Measurements from ENCODE around the gene ZNF562. TPM values are rescaled to one million over a fixed set of nuclear protein-coding genes. Genes with fewer than 3 reads are reported as not detected.
A peak's percentile ranks its signal among the peaks of the same experiment; 100 is the strongest.
"Not testable (repeated sequence)": the region's sequence is repeated elsewhere in the genome, so short reads cannot be mapped to it uniquely, and the experiment has no call there.

ZNF562 gene
- total and polyA plus RNA-seq, 9 donors: 10.7 to 41.8 (median 15.8) TPM

DNA sequence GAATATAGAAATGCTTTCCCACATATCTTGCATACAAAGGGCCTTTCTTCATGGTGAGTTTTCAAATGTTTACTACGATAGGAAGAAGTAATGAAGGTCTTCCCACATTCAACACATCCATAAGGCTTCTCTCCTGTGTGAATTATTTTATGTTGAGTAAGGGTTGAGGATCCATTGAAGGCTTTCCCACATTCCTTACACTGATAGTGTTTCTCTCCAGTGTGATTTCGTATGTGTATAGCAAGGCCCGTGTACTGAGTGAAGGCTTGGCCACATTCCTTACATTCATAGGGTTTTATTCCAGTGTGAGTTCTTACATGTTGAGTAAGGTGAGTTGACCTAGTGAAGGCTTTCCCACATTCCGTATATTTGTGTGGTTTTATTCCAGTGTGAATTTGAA is 15.4 kb upstream of the ZNF562 start:
- H3K27me3 ChIP-seq (ENCODE audit: control insufficient read depth, insufficient read depth, low read length); H3K9me3 ChIP-seq (replicated peaks; ENCODE audit: control insufficient read depth, low read depth, low read length); H3K36me3 ChIP-seq (ENCODE audit: control insufficient read depth, insufficient read depth, low read length); H3K4me1 ChIP-seq (ENCODE audit: control insufficient read depth, insufficient read depth, low read length); DNase-seq; H3K4me3 ChIP-seq (ENCODE audit: low read length); H3K27ac ChIP-seq (ENCODE audit: low read length): not testable (repeated sequence)
- WGBS (ENCODE audit: insufficient coverage): no CpG with 5 or more reads among the region's 4 CpGs

DNA sequence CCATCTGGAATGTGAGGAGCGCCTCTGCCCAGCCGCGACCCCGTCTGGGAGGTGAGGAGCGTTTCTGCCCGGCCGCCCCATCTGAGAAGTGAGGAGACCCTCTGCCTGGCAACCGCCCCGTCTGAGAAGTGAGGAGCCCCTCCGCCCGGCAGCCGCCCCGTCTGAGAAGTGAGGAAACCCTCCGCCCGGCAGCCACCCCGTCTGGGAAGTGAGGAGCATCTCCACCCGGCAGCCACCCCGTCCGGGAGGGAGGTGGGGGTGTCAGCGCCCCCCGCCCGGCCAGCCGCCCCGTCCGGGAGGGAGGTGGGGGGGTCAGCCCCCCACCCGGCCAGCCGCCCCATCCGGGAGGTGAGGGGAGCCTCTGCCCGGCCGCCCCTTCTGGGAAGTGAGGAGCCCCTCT is 5.1 kb upstream of the ZNF562 start:
- WGBS (ENCODE audit: insufficient coverage): 95% methylated on average over 14 of the region's 30 CpGs
- not testable (repeated sequence) for DNase-seq

DNA sequence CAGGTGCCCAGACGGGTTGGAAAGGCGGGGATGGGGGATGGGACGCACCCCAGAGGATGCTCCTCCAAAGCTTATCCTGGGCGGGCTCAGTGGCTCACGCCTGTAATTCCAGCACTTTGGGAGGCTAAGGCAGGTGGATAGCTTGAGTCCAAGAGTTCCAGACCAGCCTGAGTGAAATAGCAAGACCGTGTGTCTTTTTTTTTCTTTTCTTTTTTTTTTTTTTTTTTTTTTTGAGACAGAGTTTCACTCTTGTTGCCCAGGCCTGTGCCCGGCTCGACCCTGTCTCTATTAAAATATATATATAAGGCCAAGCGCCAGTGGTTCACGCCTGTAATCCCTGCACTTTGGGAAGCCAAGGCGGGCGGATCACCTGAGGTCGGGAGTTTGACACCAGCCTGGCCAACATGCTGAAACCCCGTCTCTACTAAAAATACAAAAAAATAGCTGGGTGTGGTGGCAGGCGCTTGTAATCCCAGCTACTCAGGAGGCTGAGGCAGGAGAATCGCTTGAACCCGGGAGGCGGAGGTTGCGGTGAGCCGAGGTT is 530 bp upstream of the ZNF562 start:
- Histone ChIP-seq H3K4me3 (ENCODE audit: low read length) (peak overlapping the region; percentile 90), H3K36me3 (ENCODE audit: control insufficient read depth, insufficient read depth, low read length) (peaks cover 17% of the 10 kb centered on the region), H3K27ac (ENCODE audit: low read length) (peak overlapping the region; percentile 98), H3K9me3 (replicated peaks; ENCODE audit: control insufficient read depth, low read depth, low read length) (peaks cover 23% of the 10 kb centered on the region)
- not testable (repeated sequence) for H3K27me3 ChIP-seq (ENCODE audit: control insufficient read depth, insufficient read depth, low read length); H3K4me1 ChIP-seq (ENCODE audit: control insufficient read depth, insufficient read depth, low read length); DNase-seq
- WGBS (ENCODE audit: insufficient coverage): 62% methylated on average over 7 of the region's 20 CpGs

More for the DNA sequence above, 5.1 kb upstream of the ZNF562 start:
- H3K36me3 ChIP-seq (ENCODE audit: control insufficient read depth, insufficient read depth, low read length); H3K4me1 ChIP-seq (ENCODE audit: control insufficient read depth, insufficient read depth, low read length); H3K27ac ChIP-seq (ENCODE audit: low read length); H3K4me3 ChIP-seq (ENCODE audit: low read length); H3K9me3 ChIP-seq (replicated peaks; ENCODE audit: control insufficient read depth, low read depth, low read length); H3K27me3 ChIP-seq (ENCODE audit: control insufficient read depth, insufficient read depth, low read length): not testable (repeated sequence)

GRCh38 chr19:9673912-9674662 is 813 bp downstream of the ZNF562 start:
- Histone ChIP-seq H3K4me1 (ENCODE audit: control insufficient read depth, insufficient read depth, low read length) (peaks cover 3% of the 10 kb centered on the region), H3K9me3 (replicated peaks; ENCODE audit: control insufficient read depth, low read depth, low read length) (peaks cover 27% of the 10 kb centered on the region), H3K4me3 (ENCODE audit: low read length) (peak overlapping the region; percentile 90), H3K27ac (ENCODE audit: low read length) (peak overlapping the region; percentile 98), H3K36me3 (ENCODE audit: control insufficient read depth, insufficient read depth, low read length) (peaks cover 19% of the 10 kb centered on the region), H3K27me3 (ENCODE audit: control insufficient read depth, insufficient read depth, low read length) (no peaks in the 10 kb centered on the region)
- WGBS (ENCODE audit: insufficient coverage): 19% methylated on average over 9 of the region's 13 CpGs
- peak; percentile 7 for DNase-seq

GRCh38 chr19:9672893-9673292 is 2.0 kb downstream of the ZNF562 start:
- Histone ChIP-seq H3K9me3 (replicated peaks; ENCODE audit: control insufficient read depth, low read depth, low read length) (peaks cover 36% of the 10 kb centered on the region), H3K4me3 (ENCODE audit: low read length) (no peak overlapping the region), H3K27ac (ENCODE audit: low read length) (no peak overlapping the region), H3K27me3 (ENCODE audit: control insufficient read depth, insufficient read depth, low read length) (no peaks in the 10 kb centered on the region), H3K4me1 (ENCODE audit: control insufficient read depth, insufficient read depth, low read length) (peaks cover 3% of the 10 kb centered on the region), H3K36me3 (ENCODE audit: control insufficient read depth, insufficient read depth, low read length) (peaks cover 19% of the 10 kb centered on the region)
- DNase-seq: no peak
- 100% methylated on average over 1 of the region's 4 CpGs for WGBS (ENCODE audit: insufficient coverage)

- H3K9me3 ChIP-seq (replicated peaks; ENCODE audit: control insufficient read depth, low read depth, low read length): peaks cover 46% of the 10 kb centered on the region
- WGBS (ENCODE audit: insufficient coverage): 79% methylated on average over 2 of the region's 3 CpGs
Measured at GRCh38 chr19:9671655-9672054, 3.2 kb downstream of the ZNF562 start.

DNA sequence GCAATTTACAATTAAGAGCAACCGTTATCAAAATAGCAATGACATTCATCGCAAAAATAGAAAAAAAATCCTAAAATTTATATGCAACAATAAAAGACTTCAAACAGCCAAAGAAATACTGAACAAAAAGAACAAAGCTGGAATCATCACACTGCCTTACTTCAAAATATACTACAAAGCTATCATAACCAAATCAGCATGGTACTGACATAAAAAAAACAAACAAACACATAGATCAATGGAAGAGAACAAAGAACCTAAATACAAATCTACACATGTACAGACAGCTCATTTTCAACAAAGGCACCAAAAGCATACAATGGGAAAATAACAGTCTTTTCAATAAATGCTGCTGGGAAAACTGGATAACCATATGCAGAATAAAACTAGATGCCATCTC is 6.4 kb downstream of the ZNF562 start:
- Histone ChIP-seq H3K4me3 (ENCODE audit: low read length) (no peak overlapping the region), H3K4me1 (ENCODE audit: control insufficient read depth, insufficient read depth, low read length) (no peaks in the 10 kb centered on the region), H3K27ac (ENCODE audit: low read length) (no peak overlapping the region), H3K36me3 (ENCODE audit: control insufficient read depth, insufficient read depth, low read length) (peaks cover 25% of the 10 kb centered on the region), H3K9me3 (replicated peaks; ENCODE audit: control insufficient read depth, low read depth, low read length) (peaks cover 48% of the 10 kb centered on the region), H3K27me3 (ENCODE audit: control insufficient read depth, insufficient read depth, low read length) (no peaks in the 10 kb centered on the region)
- WGBS (ENCODE audit: insufficient coverage): no CpG with 5 or more reads among the region's 2 CpGs
- DNase-seq: no peak

More at GRCh38 chr19:9671655-9672054, 3.2 kb downstream of the ZNF562 start:
- no peak for DNase-seq
- Histone ChIP-seq H3K4me3 (ENCODE audit: low read length) (no peak overlapping the region), H3K27me3 (ENCODE audit: control insufficient read depth, insufficient read depth, low read length) (no peaks in the 10 kb centered on the region), H3K27ac (ENCODE audit: low read length) (no peak overlapping the region), H3K4me1 (ENCODE audit: control insufficient read depth, insufficient read depth, low read length) (peaks cover 3% of the 10 kb centered on the region), H3K36me3 (ENCODE audit: control insufficient read depth, insufficient read depth, low read length) (peaks cover 21% of the 10 kb centered on the region)

DNA sequence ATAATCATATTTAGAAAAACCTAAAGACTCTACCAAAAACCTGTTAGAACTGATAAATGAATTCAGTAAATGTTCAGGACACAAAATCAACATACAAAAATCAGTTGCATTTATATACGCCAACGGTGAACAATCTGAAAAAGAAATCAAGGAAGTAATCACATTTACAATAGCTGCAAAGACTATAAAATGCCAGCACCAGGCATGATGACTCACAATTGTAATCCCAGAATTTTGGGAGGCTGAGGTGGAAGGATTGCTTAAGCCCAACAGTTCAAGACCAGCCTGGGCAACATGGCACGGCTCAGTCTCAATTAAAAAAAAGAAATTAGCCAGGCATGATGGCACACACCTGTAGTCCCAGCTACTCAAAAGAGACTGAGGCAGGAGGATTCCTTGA is 7.0 kb downstream of the ZNF562 start:
- Histone ChIP-seq H3K27ac (ENCODE audit: low read length) (no peak overlapping the region), H3K9me3 (replicated peaks; ENCODE audit: control insufficient read depth, low read depth, low read length) (peaks cover 42% of the 10 kb centered on the region)
- WGBS (ENCODE audit: insufficient coverage): 100% methylated on average over 1 of the region's 3 CpGs

GRCh38 chr19:9658769-9659168 is 16.1 kb downstream of the ZNF562 start:
- Histone ChIP-seq H3K36me3 (ENCODE audit: control insufficient read depth, insufficient read depth, low read length) (peaks cover 38% of the 10 kb centered on the region), H3K27me3 (ENCODE audit: control insufficient read depth, insufficient read depth, low read length) (no peaks in the 10 kb centered on the region), H3K27ac (ENCODE audit: low read length) (no peak overlapping the region), H3K4me3 (ENCODE audit: low read length) (no peak overlapping the region), H3K9me3 (replicated peaks; ENCODE audit: control insufficient read depth, low read depth, low read length) (peaks cover 18% of the 10 kb centered on the region), H3K4me1 (ENCODE audit: control insufficient read depth, insufficient read depth, low read length) (no peaks in the 10 kb centered on the region)
- WGBS (ENCODE audit: insufficient coverage): no CpG with 5 or more reads among the region's 2 CpGs
- DNase-seq: no peak

More for the DNA sequence above, 7.0 kb downstream of the ZNF562 start:
- no peaks in the 10 kb centered on the region for H3K27me3 ChIP-seq (ENCODE audit: control insufficient read depth, insufficient read depth, low read length)
- H3K4me3 ChIP-seq (ENCODE audit: low read length): no peak overlapping the region
- no peak for DNase-seq
- H3K36me3 ChIP-seq (ENCODE audit: control insufficient read depth, insufficient read depth, low read length): peaks cover 18% of the 10 kb centered on the region
- H3K4me1 ChIP-seq (ENCODE audit: control insufficient read depth, insufficient read depth, low read length): no peaks in the 10 kb centered on the region

DNA sequence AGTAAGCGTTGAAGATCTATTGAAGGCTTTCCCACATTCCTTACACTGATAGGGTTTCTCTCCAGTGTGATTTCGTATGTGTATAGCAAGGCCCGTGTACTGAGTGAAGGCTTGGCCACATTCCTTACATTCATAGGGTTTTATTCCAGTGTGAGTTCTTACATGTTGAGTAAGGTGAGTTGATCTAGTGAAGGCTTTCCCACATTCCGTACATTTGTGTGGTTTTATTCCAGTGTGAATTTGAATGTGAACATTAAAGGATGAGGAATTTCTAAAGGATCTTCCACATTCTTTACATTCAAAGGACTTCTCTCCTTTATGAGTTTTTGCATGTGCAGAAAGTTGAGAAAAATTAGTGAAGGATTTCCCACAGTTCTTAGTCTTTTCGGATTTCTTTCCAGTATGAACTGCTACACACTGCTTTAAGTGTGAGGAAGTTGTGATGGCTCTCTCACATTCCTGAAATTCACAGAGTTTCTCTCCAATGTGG is 21.8 kb downstream of the ZNF562 start:
- H3K27ac ChIP-seq (ENCODE audit: low read length); H3K4me3 ChIP-seq (ENCODE audit: low read length); H3K4me1 ChIP-seq (ENCODE audit: control insufficient read depth, insufficient read depth, low read length); DNase-seq; H3K27me3 ChIP-seq (ENCODE audit: control insufficient read depth, insufficient read depth, low read length): not testable (repeated sequence)
- peaks cover 65% of the 10 kb centered on the region for H3K36me3 ChIP-seq (ENCODE audit: control insufficient read depth, insufficient read depth, low read length)
- no CpG with 5 or more reads among the region's 5 CpGs for WGBS (ENCODE audit: insufficient coverage)
- H3K9me3 ChIP-seq (replicated peaks; ENCODE audit: control insufficient read depth, low read depth, low read length): peaks cover 46% of the 10 kb centered on the region
